Measurements from ENCODE around the gene CREBZF.
"Not testable (repeated sequence)": the region's sequence is repeated elsewhere in the genome, so short reads cannot be mapped to it uniquely, and the experiment has no call there.

CREBZF gene

GRCh38 chr11:85668157-85668556 is 3.2 kb upstream of the CREBZF start:
- Histone ChIP-seq H3K9me3 (ENCODE audit: control insufficient read depth, insufficient read depth, low read length) (0 out of 2 replicates have a peak, but pooled peaks cover 6% of the 10 kb centered on the region), H3K4me3 (ENCODE audit: low read depth, low read length) (no peak overlapping the region), H3K36me3 (ENCODE audit: control insufficient read depth, insufficient read depth, low read length) (peaks cover 4% of the 10 kb centered on the region; the same call in 1 of the 2 replicates), H3K27me3 (ENCODE audit: control insufficient read depth, insufficient read depth, low read length) (peaks cover 3% of the 10 kb centered on the region; the same call in 1 of the 2 replicates), H3K4me1 (ENCODE audit: control insufficient read depth, insufficient read depth, low read length) (peaks cover 10% of the 10 kb centered on the region), H3K27ac (ENCODE audit: low read depth, low read length) (no peak overlapping the region), H3K9ac (ENCODE audit: low read depth, low read length) (no peak overlapping the region)

GRCh38 chr11:85666687-85667086 is 1.8 kb upstream of the CREBZF start:
- H3K9ac ChIP-seq (ENCODE audit: low read depth, low read length) = no peak overlapping the region
- peaks cover 17% of the 10 kb centered on the region for H3K36me3 ChIP-seq (ENCODE audit: control insufficient read depth, insufficient read depth, low read length)
- H3K27me3 ChIP-seq (ENCODE audit: control insufficient read depth, insufficient read depth, low read length) = no peaks in the 10 kb centered on the region
- no peaks in the 10 kb centered on the region for H3K9me3 ChIP-seq (ENCODE audit: control insufficient read depth, insufficient read depth, low read length)
- H3K4me3 ChIP-seq (ENCODE audit: low read depth, low read length) = no peak overlapping the region
- no peak overlapping the region for H3K27ac ChIP-seq (ENCODE audit: low read depth, low read length)
- H3K4me1 ChIP-seq (ENCODE audit: control insufficient read depth, insufficient read depth, low read length) = peaks cover 10% of the 10 kb centered on the region

GRCh38 chr11:85665733-85666132 is 804 bp upstream of the CREBZF start:
- Histone ChIP-seq H3K4me3 (ENCODE audit: low read depth, low read length) (peak overlapping the region; percentile 96), H3K27ac (ENCODE audit: low read depth, low read length) (peak overlapping the region; percentile 98)

GRCh38 chr11:85663753-85664614 is 945 bp downstream of the CREBZF start:
- peak overlapping the region; percentile 96 for H3K4me3 ChIP-seq (ENCODE audit: low read depth, low read length)
- H3K27ac ChIP-seq (ENCODE audit: low read depth, low read length) = peak overlapping the region; percentile 98
- peaks cover 20% of the 10 kb centered on the region for H3K4me1 ChIP-seq (ENCODE audit: control insufficient read depth, insufficient read depth, low read length)
- H3K9me3 ChIP-seq (ENCODE audit: control insufficient read depth, insufficient read depth, low read length) = no peaks in the 10 kb centered on the region
- no peaks in the 10 kb centered on the region for H3K27me3 ChIP-seq (ENCODE audit: control insufficient read depth, insufficient read depth, low read length)
- peak overlapping the region; percentile 93 for H3K9ac ChIP-seq (ENCODE audit: low read depth, low read length)
- peaks cover 44% of the 10 kb centered on the region for H3K36me3 ChIP-seq (ENCODE audit: control insufficient read depth, insufficient read depth, low read length)

More at GRCh38 chr11:85665733-85666132, 804 bp upstream of the CREBZF start:
- Histone ChIP-seq H3K36me3 (ENCODE audit: control insufficient read depth, insufficient read depth, low read length) (peaks cover 26% of the 10 kb centered on the region), H3K9me3 (ENCODE audit: control insufficient read depth, insufficient read depth, low read length) (no peaks in the 10 kb centered on the region), H3K4me1 (ENCODE audit: control insufficient read depth, insufficient read depth, low read length) (peaks cover 17% of the 10 kb centered on the region), H3K27me3 (ENCODE audit: control insufficient read depth, insufficient read depth, low read length) (no peaks in the 10 kb centered on the region), H3K9ac (ENCODE audit: low read depth, low read length) (peak overlapping the region; percentile 93; the same call in 1 of the 2 replicates)

GRCh38 chr11:85663080-85663752 is 1.7 kb downstream of the CREBZF start:
- Histone ChIP-seq H3K4me1 (ENCODE audit: control insufficient read depth, insufficient read depth, low read length) (peaks cover 20% of the 10 kb centered on the region), H3K36me3 (ENCODE audit: control insufficient read depth, insufficient read depth, low read length) (peaks cover 52% of the 10 kb centered on the region), H3K27ac (ENCODE audit: low read depth, low read length) (no peak overlapping the region)

GRCh38 chr11:85661972-85662664 is 2.8 kb downstream of the CREBZF start:
- H3K9ac ChIP-seq (ENCODE audit: low read depth, low read length) = no peak overlapping the region
- no peaks in the 10 kb centered on the region for H3K9me3 ChIP-seq (ENCODE audit: control insufficient read depth, insufficient read depth, low read length)
- peaks cover 62% of the 10 kb centered on the region for H3K36me3 ChIP-seq (ENCODE audit: control insufficient read depth, insufficient read depth, low read length)
- peaks cover 20% of the 10 kb centered on the region for H3K4me1 ChIP-seq (ENCODE audit: control insufficient read depth, insufficient read depth, low read length)
- H3K4me3 ChIP-seq (ENCODE audit: low read depth, low read length) = peak overlapping the region; percentile 96
- H3K27me3 ChIP-seq (ENCODE audit: control insufficient read depth, insufficient read depth, low read length) = no peaks in the 10 kb centered on the region
- H3K27ac ChIP-seq (ENCODE audit: low read depth, low read length) = no peak overlapping the region

More at GRCh38 chr11:85663080-85663752, 1.7 kb downstream of the CREBZF start:
- Histone ChIP-seq H3K27me3 (ENCODE audit: control insufficient read depth, insufficient read depth, low read length) (no peaks in the 10 kb centered on the region), H3K9ac (ENCODE audit: low read depth, low read length) (peak overlapping the region; percentile 93), H3K9me3 (ENCODE audit: control insufficient read depth, insufficient read depth, low read length) (no peaks in the 10 kb centered on the region), H3K4me3 (ENCODE audit: low read depth, low read length) (peak overlapping the region; percentile 96)

- H3K27me3 ChIP-seq (ENCODE audit: control insufficient read depth, insufficient read depth, low read length) = no peaks in the 10 kb centered on the region
- H3K36me3 ChIP-seq (ENCODE audit: control insufficient read depth, insufficient read depth, low read length) = peaks cover 91% of the 10 kb centered on the region
- H3K27ac ChIP-seq (ENCODE audit: low read depth, low read length) = no peak overlapping the region
- H3K9me3 ChIP-seq (ENCODE audit: control insufficient read depth, insufficient read depth, low read length) = no peaks in the 10 kb centered on the region
- no peak overlapping the region for H3K4me3 ChIP-seq (ENCODE audit: low read depth, low read length)
- peaks cover 10% of the 10 kb centered on the region; the same call in 1 of the 2 replicates for H3K4me1 ChIP-seq (ENCODE audit: control insufficient read depth, insufficient read depth, low read length)
- no peak overlapping the region for H3K9ac ChIP-seq (ENCODE audit: low read depth, low read length)
Measured at GRCh38 chr11:85658180-85658579, 6.7 kb downstream of the CREBZF start.

- no peaks in the 10 kb centered on the region for H3K9me3 ChIP-seq (ENCODE audit: control insufficient read depth, insufficient read depth, low read length)
- H3K27me3 ChIP-seq (ENCODE audit: control insufficient read depth, insufficient read depth, low read length) = no peaks in the 10 kb centered on the region
- H3K9ac ChIP-seq (ENCODE audit: low read depth, low read length) = no peak overlapping the region
- H3K27ac ChIP-seq (ENCODE audit: low read depth, low read length) = no peak overlapping the region
- H3K36me3 ChIP-seq (ENCODE audit: control insufficient read depth, insufficient read depth, low read length) = peaks cover 83% of the 10 kb centered on the region
- H3K4me1 ChIP-seq (ENCODE audit: control insufficient read depth, insufficient read depth, low read length) = peaks cover 10% of the 10 kb centered on the region; the same call in 1 of the 2 replicates
- H3K4me3 ChIP-seq (ENCODE audit: low read depth, low read length) = no peak overlapping the region
Measured at GRCh38 chr11:85656777-85657176, 8.2 kb downstream of the CREBZF start.

- not testable (repeated sequence) for H3K27me3 ChIP-seq (ENCODE audit: control insufficient read depth, insufficient read depth, low read length); H3K9me3 ChIP-seq (ENCODE audit: control insufficient read depth, insufficient read depth, low read length); H3K4me3 ChIP-seq (ENCODE audit: low read depth, low read length); H3K9ac ChIP-seq (ENCODE audit: low read depth, low read length); H3K4me1 ChIP-seq (ENCODE audit: control insufficient read depth, insufficient read depth, low read length)
- peak overlapping the region; percentile 32 for H3K27ac ChIP-seq (ENCODE audit: low read depth, low read length)
- H3K36me3 ChIP-seq (ENCODE audit: control insufficient read depth, insufficient read depth, low read length) = peaks cover 65% of the 10 kb centered on the region
Measured at GRCh38 chr11:85654343-85654742, 10.6 kb downstream of the CREBZF start.

GRCh38 chr11:85652786-85653447 is 12.0 kb downstream of the CREBZF start:
- H3K4me3 ChIP-seq (ENCODE audit: low read depth, low read length) = no peak overlapping the region
- H3K4me1 ChIP-seq (ENCODE audit: control insufficient read depth, insufficient read depth, low read length) = peaks cover 18% of the 10 kb centered on the region
- H3K9ac ChIP-seq (ENCODE audit: low read depth, low read length) = no peak overlapping the region
- no peaks in the 10 kb centered on the region for H3K27me3 ChIP-seq (ENCODE audit: control insufficient read depth, insufficient read depth, low read length)
- H3K27ac ChIP-seq (ENCODE audit: low read depth, low read length) = no peak overlapping the region
- no peaks in the 10 kb centered on the region for H3K9me3 ChIP-seq (ENCODE audit: control insufficient read depth, insufficient read depth, low read length)
- H3K36me3 ChIP-seq (ENCODE audit: control insufficient read depth, insufficient read depth, low read length) = peaks cover 51% of the 10 kb centered on the region
